RCC 7860 (cell line): Measurements from ENCODE around the gene NFS1.

Experiments
- DNase-seq: peaks from one replicate; pipeline ENCODE4 v3.0.0-alpha.2; 2015; ENCODE audit warnings: low spot score
- FAIRE-seq: peaks from 2 replicates; lab custom pipeline; 2012; peaks lifted over from hg19 to GRCh38; lab: Jason Lieb, UNC

Gene NFS1

GRCh38 chr20:35618263-35619131, 80.7 kb downstream of the NFS1 start:
- FAIRE-seq (no peak), DNase-seq (no peak)
